Psoas muscle (tissue), 8 donors: ENCODE measurements around the gene LTBP1. TPM values are rescaled to one million over a fixed set of nuclear protein-coding genes. Genes with fewer than 3 reads are reported as not detected.

Experiments used
- ATAC-seq, 4 donors: fragments of 200-7000 bp; cut with Tn5 transposase; one replicate each; pipeline ENCODE4 v1.9.1; 2020; ENCODE audit warnings: moderate library complexity in 3 of 4, mild to moderate bottlenecking in 2 of 4
- DNase-seq, 2 donors: peaks; one replicate each; pipeline ENCODE4 v3.0.0-alpha.2; 2020
- H3K27ac ChIP-seq: fragments of 200-600 bp; one replicate; pipeline ENCODE4 v1.8.0; 2022
- H3K27me3 ChIP-seq, 3 donors: fragments of 200-600 bp in 1 of 3; one replicate each; pipeline versions ENCODE4 v1.6.1 to v1.8.0; 2013 to 2022; ENCODE audit warnings: low read length in 2 of 3, mild to moderate bottlenecking in 2 of 3, moderate library complexity in 1 of 3; ENCODE audit not compliant: insufficient read depth in 3 of 3
- H3K36me3 ChIP-seq, 2 donors: fragments of 200-600 bp in 1 of 2; one replicate each; pipeline versions ENCODE4 v1.6.1 to v1.8.0; 2013 to 2022; ENCODE audit warnings: low read depth in 1 of 2, mild to moderate bottlenecking in 1 of 2, moderate library complexity in 1 of 2; ENCODE audit not compliant: insufficient read depth in 1 of 2
- H3K4me1 ChIP-seq: fragments of 200-600 bp; one replicate; pipeline ENCODE4 v1.8.0; 2022
- H3K4me3 ChIP-seq: fragments of 200-600 bp; one replicate; pipeline ENCODE4 v1.8.0; 2022; ENCODE audit warnings: mild to moderate bottlenecking
- H3K9me3 ChIP-seq: fragments of 200-600 bp; one replicate; pipeline ENCODE4 v1.8.0; 2022
- CTCF ChIP-seq: fragments of 200-600 bp; IDR thresholded peaks from one replicate; pipeline ENCODE4 v1.8.0; 2022; ENCODE audit warnings: antibody characterized with exemption
- WGBS, 3 donors: extraction: QIAGEN DNeasy Blood & Tissue Kit; methylation state at CpG; one replicate each; pipeline versions ENCODE4 v1.1.6 to v1.1.7; 2013; 5-methylcytosine and 5-hydroxymethylcytosine counted together
- intact Hi-C, 2 donors: fragments of 100-400 bp; cut with DNase I; formaldehyde crosslinking; loops; one replicate each; pipeline versions ENCODE4 v1.11.0 to v1.14.2; 2022
- polyA plus RNA-seq, 3 donors: library from polyadenylated mRNA; stranded (reverse); fragments of 200-250 nt; gene quantifications; one replicate each; pipeline ENCODE4 v1.2.3, GENCODE V29; 2013
- total RNA-seq, 4 donors: library from RNA; stranded (reverse); fragmentation: NEBNext Ultra II Directional in 2 of 4; extraction: Animal tissue kit (Norgen Biotek cat#: 25700) in 2 of 4; gene quantifications; one replicate each; pipeline versions ENCODE4 v1.2.1 to v1.2.4, GENCODE V29; 2021 to 2023
- donor health status: healthy with polysubstance abuse.
- donor health status: DM: no; HTN: no; CAD: no; lungs with moderate emphysema.
- donor health status: Bipolar disorder and iron deficiency.
- donor health status: healthy.
- donor health status: DM: yes; HTN: yes; CAD: no.
- donor health status: DM: no; HTN: no; CAD: no.
- donor health status: DM: no; HTN: no; CAD: no.
- donor health status: DM: yes; HTN: yes; CAD: no.

LTBP1 gene
- total and polyA plus RNA-seq, 7 donors: 5.9 to 26.8 (median 9.5) TPM

GRCh38 chr2:32941944-32942690, 4.6 kb upstream of the LTBP1 start:
- no peak overlapping the region for H3K4me3 ChIP-seq
- ATAC-seq (peak in 1 of 4 donors; percentile 38), DNase-seq (no peak)
- intact Hi-C loops: loop anchor here in 1 of 2 donors (10.0 kb wide), 1 partner anchor 193 kb away; no protein-coding TSS in a partner anchor
- 86 to 91% (median 86%) methylated on average over 8 of the region's 8 CpGs for WGBS, 3 donors
- peaks cover 5% of the 10 kb centered on the region for H3K4me1 ChIP-seq
- no peak for TF ChIP-seq CTCF
- peaks cover 0 to 6% (median 0%) of the 10 kb centered on the region in 3 donors for H3K27me3 ChIP-seq
- H3K27ac ChIP-seq: no peak overlapping the region
- H3K9me3 ChIP-seq: no peaks in the 10 kb centered on the region
- no peaks in the 10 kb centered on the region for H3K36me3 ChIP-seq

GRCh38 chr2:32942793-32943485, 3.8 kb upstream of the LTBP1 start:
- TF ChIP-seq CTCF: no peak
- Histone ChIP-seq H3K4me1 (peaks cover 5% of the 10 kb centered on the region), H3K27ac (no peak overlapping the region), H3K36me3 (no peaks in the 10 kb centered on the region), H3K27me3 (peaks cover 0 to 6% (median 0%) of the 10 kb centered on the region in 3 donors), H3K4me3 (no peak overlapping the region), H3K9me3 (no peaks in the 10 kb centered on the region)
- ATAC-seq (no peak), DNase-seq (no peak)
- intact Hi-C loops: loop anchor here in 1 of 2 donors (10.0 kb wide), 1 partner anchor 192 kb away; no protein-coding TSS in a partner anchor
- 93 to 94% (median 94%) methylated on average over 4 of the region's 4 CpGs for WGBS, 3 donors

GRCh38 chr2:32945286-32945685, 1.5 kb upstream of the LTBP1 start:
- Histone ChIP-seq H3K27ac (no peak overlapping the region), H3K36me3 (no peaks in the 10 kb centered on the region), H3K9me3 (no peaks in the 10 kb centered on the region), H3K27me3 (no peaks in the 10 kb centered on the region), H3K4me3 (no peak overlapping the region), H3K4me1 (peaks cover 5% of the 10 kb centered on the region)
- 95 to 99% (median 98%) methylated on average over 2 of the region's 2 CpGs for WGBS, 3 donors
- no peak for DNase-seq
- no peak for ATAC-seq
- intact Hi-C loops: loop anchor here (5.0 to 10.0 kb wide), 6 partner anchors 67 to 190 kb away; no protein-coding TSS in a partner anchor
- TF ChIP-seq CTCF: no peak

GRCh38 chr2:32947076-32947483, 327 bp downstream of the LTBP1 start:
- no peaks in the 10 kb centered on the region for H3K9me3 ChIP-seq
- WGBS, 3 donors: 0% methylated on average over 25 to 52 of the region's 52 CpGs
- peak overlapping the region; percentile 91 for H3K4me3 ChIP-seq
- H3K4me1 ChIP-seq: peaks cover 12% of the 10 kb centered on the region
- H3K36me3 ChIP-seq: no peaks in the 10 kb centered on the region
- ATAC-seq (peak; percentile 19 to 42 (median 32)), DNase-seq (peak in 1 of 2 donors; percentile 53)
- no peak for TF ChIP-seq CTCF
- no peaks in the 10 kb centered on the region for H3K27me3 ChIP-seq
- H3K27ac ChIP-seq: peak overlapping the region; percentile 82
- intact Hi-C loops: loop anchor here (5.0 to 10.0 kb wide), 6 partner anchors 65 to 188 kb away; no protein-coding TSS in a partner anchor
